AML-193 (cell line): ENCODE measurements around the gene PARL.

Experiments
- DNase-seq, 2 experiments: peaks; one replicate each; lab custom pipeline; 2025; lab: John Stamatoyannopoulos, UW

The PARL gene

DNA sequence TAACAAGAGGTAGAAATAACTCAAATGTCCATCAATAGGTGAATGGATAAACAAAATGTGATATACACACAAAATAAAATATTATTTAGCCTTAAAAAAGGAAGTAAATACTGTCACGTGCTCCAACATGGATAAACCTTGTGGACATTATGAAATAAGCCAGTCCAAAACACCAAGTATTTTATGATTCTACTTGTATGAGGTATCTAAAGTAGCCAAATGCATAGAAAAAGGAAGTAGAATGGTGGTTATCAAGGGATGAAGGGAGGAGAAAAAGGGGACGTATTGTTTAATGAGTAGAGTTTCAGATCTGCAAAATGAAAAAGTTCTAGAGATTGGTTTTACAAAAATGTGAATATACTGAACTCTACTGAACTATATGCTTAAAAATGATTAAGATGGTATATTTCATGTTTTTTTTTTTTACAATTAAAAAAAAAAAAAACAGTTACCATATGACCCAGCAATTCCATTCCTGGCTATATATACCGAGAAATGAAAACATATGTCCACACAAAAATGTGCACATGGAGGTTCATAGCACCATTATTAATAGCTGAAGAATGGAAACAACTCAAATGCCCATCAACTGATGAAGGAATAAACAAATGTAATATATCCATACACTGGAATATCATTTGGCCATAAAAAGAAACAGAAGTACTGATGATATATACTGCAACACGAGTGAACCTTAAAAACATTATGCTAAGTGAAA lies 30.2 kb downstream of the PARL start:
- no peak for DNase-seq

DNA sequence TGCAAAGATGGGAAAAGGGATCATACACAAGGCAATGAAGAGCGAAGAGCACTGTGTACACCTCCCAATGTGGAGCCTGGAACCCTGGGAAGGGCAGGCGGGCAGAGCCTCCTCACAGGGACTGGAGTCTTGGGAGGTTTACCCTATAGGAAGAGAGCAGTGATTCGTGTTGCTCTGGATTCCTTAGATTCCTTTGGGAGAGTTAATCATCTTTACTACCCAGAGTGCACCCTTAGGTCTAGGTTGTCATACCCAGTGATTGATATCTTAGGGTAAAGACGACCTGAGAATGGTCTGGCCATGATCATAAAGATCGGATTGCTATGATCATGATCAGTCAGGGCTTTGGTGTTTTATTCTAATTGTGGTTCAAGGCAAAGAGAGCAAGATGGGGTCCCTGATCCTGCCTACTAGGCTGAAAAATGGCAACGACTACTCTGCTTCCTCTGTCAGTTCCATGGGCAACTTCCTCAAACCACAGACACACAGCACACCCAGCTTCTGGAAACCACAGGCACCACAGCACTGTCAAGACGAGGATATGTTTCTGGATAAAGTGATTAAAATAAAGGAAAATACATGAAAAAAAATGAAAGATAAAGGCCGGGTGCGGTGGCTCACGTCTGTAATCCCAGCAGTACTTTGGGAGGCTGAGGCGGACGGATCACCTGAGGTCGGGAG lies 38.9 kb downstream of the PARL start:
- DNase-seq, result no peak

DNA sequence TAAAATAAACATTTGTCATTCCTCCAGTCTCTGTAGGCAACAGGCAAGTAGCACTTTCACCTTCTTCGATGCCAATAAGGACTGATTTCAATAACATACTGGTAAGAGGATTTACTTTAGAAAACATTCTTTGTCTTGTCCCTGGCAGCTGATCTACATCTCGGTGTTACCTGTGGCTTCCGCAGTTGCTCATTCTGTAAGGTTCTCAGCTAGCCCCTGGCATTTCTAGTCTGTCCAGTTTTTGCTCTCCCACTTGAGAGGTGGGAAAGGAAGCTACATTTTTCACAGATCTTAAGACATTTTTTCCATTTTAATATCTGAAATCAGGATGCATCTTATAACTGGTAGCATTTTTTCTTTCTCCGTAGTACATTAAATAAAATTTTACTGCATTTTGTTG lies 39.6 kb downstream of the PARL start:
- DNase-seq, result no peak

DNA sequence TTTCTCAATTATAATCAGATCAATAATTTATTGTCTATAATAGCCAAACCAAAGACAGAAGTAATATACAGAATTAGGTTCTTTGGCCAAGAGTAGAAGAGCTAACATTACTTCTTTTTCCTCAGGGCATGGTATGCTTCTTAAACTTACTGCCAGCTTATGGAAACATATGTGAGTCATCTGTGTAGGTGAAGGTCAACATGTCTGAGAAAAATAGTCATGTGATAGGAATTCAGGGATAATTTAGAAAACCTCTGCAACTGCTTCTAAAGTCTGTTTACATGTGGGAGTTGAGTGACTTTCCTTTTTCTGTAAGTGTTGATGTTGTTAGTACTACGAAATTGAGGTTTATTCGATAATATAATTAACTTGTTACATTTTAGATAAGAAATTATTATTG lies 40.1 kb downstream of the PARL start:
- DNase-seq, result no peak

DNA sequence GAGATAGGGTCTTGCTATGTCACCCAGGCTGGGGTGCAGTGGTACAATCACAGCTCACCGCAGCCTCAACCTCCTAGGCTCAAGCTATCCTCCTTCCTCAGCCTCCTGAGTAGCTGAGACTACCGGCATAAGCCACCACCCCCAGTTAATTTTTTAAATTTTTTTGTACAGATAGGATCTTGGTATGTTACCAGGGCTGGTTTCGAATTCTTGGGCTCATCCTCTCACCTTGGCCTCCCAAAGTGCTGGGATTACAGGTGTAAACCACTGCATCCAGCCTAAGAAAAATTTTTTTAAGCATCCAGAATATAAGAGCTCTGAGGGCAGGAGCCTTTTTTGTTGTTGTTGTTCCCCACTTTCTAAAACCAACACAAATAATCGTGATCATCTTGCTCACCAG lies 44.9 kb downstream of the PARL start:
- DNase-seq, result no peak

DNA sequence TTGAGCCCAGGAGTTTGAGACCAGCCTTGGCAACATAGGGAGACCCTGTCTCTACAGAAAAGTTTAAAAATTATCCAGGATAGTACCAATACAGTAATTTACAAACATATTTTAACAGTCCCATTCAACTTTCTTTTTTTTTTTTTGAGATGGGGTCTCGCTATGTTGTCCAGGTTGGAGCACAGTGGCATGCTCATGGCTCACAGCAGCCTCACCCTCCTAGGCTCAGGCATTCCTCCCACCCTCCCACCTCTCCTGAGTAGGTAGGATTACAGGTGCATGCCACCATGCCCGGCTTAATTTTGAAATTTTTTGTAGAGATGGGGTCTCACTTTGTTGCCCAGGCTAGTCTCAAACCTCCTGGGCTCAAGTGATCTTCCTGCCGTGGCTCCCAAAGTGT lies 46.8 kb downstream of the PARL start:
- no peak for DNase-seq

DNA sequence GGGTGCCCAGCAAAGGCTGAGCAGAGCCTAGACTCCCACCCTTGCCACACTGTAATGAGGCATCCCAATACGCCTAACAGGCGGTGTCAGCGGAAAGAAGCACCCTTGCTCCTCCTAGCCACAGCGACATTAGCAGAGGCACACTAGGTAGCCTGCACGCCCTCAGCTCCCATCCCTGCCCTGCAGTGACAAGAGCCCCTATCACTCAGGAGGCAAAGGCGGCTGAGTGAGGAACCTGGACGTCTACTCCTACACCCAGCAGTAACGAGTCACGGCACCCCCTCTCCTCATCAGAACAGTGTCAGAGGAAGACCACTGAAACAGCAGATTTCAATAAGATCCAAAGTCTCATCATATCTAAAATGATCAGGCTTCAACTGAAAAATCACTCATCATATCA lies 47.3 kb downstream of the PARL start:
- no peak for DNase-seq

DNA sequence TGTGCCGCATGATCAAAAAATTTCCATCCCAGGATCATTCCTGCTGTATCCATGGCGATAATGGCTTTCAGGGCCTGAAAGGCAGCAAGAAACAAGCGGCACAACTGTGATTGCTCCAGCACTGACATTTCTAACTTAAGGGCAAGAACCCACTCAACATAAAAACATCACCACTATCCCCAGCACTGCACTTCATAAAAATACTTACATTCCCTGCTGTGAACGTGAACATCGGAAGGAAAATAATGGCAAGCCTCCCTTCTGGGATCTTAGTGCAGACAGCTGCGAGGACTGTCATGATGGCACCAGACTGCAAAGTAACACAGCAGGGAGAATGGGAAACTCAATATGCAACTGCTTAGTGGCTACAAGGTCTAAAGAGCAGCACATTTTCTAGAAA lies 51.2 kb downstream of the PARL start:
- no peak for DNase-seq

DNA sequence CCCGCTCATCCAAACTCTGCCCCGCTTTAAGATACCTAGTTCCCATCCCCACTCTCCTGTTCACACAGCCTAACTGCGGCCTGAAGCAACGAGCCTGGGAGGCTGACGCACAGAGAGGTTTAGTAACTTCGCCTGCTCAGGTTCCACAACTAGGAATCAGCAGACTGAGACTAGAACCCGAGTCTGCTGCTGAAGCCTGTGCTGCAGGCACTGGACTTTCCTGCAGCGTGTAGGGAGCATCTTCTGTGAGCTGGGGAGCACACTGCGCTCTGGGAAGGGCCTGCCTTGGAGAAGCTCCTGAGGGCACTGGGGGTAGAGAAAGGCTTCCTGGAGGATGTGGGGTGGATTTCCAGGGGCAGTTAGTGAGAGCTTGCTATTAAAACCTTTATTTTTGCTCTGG lies 54.5 kb downstream of the PARL start:
- DNase-seq, result no peak

DNA sequence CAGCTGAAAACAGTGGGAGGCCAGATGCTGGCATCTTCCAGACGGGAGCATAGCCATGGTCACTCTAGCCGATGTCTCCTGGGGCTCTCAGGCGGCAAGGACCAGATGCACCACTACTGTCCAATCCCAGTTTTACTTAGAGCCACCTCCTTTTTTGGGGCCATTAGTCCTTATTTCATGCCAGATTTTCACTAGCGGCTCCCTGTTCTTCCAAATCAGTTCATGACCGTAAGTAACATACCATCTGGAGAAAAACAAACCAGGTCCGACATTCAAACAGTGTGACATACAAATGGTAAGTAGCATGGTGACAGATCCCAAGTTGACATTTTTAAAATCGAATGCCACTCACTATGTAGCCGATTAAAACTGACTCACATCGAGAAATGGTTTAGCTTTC lies 55.2 kb downstream of the PARL start:
- no peak for DNase-seq

DNA sequence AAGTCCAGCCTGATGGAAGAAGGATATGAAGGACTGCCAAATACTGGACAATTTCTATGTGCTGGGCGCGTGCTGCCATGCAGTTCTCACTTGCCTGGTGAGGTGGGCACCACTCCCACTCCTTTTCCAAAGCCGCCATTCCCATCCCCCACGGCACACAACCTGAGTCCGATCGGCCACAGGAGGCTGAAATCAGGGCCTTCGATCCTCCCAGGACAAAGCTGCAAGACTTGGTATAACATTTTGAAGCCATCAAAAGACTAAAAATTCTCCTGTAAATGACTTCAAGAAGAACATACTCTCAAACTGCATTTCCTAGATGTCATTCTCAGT lies 56.2 kb downstream of the PARL start:
- DNase-seq, result no peak

DNA sequence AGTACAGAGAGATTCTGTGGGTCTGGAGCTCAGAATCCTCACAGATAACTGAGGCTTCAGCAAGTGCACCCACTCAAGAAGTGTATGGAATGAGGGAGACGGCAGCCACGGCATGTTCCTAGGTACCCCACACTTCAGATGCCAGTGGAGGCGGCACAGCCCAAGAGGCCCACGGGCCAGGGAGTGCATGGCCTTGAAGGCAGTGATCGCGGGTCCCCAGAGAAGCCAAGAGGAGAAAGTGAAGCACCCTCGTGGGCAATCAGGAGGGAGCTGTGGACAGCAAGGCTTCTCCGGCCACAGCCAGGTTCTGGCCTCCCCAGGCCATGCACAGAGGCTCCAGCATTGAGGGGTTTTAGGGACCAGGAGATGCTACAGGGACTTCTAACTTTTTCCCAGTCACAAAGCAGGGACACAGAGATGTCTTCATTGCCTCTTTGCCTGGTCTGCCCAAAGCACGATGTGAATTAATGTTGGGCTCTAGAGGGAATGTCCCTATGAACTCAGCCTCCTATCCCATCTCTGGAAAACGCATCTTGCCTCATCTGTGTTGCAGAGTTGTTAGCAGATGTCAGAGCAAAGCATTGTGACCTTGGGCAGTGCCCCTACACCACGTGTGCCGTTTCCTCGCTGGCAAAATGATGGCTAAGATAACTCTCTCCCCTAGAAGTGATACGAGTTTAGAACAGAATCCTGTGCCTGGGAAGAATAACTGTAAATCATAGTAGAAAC lies 56.7 kb downstream of the PARL start:
- DNase-seq, result no peak

DNA sequence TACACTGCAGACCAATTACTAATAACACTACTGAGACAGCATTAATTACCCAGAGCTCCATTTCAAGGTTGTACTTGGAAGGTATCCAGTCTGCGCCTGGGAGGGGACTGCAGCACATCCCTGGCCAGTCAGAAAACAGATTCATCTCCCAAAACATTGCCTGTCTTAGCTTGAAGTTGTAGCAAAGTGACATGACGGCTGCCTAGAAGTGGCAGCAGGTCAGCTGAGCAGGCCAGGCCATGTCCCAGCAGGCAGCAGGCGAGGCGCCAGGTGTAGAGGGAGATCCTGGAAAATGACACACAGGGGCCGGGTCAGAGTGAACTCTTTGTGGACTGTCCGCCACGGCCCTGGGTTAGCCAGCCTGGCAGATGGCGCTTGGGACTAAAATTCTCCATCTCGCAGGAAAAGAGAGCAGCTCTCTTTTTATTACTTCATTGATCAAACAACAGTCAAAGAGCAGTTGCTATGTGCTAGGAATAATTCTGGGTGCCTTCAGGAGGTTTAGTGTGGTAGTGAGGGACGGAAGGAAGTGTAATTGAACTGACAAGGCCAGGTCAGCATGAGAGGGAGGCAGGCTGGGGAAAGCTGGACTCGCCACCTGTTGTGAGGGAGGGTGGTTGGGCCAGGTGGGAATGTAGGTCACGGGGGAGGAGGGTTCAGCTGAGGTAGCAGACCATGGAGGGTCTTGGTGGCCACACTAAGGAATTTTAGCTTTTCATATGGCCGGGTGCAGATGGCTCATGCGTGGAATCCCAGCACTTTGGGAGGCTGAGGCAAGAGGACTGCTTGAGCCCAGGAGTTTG lies 58.0 kb downstream of the PARL start:
- DNase-seq, result no peak

DNA sequence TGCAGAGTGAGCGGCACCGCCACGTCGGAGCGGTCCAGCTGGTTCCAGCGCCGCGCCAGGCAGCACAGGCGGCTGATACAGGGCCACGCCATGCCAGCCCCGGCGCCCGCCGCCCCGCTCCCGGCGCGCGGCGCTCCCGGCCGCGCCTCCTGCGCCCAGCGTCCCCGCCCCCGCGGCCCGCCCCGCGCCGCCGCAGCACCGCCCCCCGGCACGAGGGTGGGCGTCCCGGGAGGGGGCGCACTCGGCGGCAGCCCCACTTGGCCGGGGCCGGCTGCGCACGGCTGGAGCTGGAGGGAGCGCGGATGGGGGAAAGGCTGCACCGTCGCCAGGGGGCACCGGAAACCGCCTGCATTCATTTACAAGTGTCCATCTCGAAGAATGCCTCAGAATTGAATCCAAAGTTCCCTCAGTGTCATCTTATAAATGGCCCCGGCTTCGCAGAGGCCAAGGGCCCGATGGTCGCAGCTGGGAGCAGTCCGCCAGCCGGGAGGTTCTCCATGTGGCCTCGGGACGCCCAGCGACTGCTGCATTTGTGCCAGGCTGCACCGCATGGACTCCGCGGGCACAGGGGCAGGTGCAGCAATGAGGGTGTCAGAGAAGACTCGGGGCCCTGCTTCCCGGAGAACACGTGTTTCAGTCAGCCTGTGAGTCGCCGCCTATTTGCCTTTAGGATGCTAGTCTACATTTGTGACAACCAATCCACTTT lies 59.1 kb downstream of the PARL start, which contains the start of gene MAP6D1:
MAP6D1 (minus strand) TSS at position 122 of the 706 bp plus-strand sequence; CDS start at position 92, 30 bp downstream.
- peak; percentile 19 to 41 for DNase-seq

DNA sequence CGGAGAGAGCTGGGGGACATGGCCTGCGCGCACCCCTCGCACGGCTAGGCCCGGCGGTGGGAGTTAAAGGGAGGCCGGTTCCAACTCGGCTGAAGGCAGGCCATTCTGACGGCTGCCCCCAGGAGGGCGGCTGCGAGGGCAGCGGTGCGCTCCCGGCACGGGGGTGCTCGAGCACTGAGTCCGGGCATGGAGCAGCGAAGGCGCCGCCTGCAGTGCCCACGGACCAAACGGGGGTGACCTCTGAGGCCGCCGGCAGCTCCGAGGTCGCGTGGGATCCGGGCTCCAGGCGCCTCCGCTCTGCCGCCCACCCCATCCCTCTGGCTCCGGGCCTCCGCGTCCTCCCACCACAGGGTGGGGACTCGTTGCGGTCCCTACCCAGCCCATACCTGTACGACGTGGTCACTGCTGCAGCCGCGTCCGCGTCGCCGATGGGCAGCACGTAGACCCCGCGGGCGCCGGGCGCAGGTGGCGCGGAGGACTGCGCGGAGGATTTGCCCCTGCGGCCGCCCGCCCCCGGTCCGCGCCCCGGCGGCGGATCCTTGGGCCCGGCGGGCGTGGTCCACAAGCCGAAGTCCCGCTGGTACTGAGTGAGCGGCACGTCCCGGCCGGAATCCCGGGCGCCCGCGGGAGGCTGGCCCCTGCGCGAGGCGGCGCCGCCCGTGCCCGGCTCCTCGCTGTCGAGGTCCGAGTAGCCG lies 59.8 kb downstream of the PARL start:
- DNase-seq, result no peak

DNA sequence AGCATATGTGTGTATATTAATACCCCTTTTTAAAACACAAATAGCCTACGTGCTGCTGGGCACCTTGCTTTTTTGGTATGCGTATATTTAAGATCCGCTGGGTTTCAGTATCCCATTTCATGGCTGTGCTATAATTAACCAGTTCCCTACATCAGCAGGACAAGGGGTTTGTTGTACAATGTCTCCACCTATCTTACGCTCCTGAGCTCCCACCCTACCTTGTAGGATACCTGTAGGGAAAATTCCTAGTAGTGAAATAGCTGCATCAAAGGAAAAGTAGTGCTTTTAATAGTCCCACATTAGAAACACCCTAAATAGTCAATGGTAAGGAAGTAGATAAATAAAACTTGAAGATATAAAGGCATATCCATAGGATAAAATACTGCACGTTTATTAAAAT lies 60.7 kb downstream of the PARL start:
- no peak for DNase-seq

DNA sequence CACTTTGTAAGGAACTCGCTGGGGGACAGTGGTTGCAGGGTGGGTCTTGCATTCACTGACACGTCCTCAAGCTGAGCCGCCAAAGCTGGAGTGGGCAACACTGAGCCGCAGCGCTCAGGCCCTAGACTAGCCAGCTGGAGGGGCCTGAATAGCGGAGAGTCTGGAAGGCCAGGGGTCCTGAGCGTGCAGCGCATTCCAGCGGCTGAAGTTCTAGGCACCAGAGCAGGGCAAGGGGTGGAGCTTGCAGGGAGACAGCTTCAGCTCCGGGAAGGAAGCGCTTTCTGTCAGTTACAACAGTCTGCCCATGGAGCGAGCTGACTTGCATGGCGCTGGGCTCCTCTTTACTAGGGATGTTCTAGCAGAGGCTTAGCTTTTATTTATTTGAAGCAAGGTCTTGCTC lies 62.0 kb downstream of the PARL start:
- no peak for DNase-seq

DNA sequence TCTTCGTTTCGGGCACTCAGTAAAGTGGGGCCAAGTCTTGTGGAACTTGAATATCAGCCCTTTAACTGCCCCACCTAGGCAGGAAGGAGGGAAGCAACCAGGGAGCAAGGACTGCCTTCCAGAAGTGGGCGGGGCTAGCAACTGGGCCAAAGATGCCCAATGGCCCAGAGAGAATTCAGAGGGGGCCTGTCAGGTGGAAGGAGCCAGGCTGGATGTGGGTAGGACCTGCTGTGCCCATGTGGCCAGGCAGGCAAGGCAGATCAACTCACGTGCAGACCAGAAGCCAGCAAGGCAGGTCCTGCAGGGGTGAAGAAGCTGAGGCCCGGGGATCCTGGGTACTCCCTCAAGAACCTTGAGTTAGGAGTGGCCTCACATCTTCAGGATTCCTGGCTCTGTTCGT lies 64.8 kb downstream of the PARL start:
- DNase-seq, result no peak

DNA sequence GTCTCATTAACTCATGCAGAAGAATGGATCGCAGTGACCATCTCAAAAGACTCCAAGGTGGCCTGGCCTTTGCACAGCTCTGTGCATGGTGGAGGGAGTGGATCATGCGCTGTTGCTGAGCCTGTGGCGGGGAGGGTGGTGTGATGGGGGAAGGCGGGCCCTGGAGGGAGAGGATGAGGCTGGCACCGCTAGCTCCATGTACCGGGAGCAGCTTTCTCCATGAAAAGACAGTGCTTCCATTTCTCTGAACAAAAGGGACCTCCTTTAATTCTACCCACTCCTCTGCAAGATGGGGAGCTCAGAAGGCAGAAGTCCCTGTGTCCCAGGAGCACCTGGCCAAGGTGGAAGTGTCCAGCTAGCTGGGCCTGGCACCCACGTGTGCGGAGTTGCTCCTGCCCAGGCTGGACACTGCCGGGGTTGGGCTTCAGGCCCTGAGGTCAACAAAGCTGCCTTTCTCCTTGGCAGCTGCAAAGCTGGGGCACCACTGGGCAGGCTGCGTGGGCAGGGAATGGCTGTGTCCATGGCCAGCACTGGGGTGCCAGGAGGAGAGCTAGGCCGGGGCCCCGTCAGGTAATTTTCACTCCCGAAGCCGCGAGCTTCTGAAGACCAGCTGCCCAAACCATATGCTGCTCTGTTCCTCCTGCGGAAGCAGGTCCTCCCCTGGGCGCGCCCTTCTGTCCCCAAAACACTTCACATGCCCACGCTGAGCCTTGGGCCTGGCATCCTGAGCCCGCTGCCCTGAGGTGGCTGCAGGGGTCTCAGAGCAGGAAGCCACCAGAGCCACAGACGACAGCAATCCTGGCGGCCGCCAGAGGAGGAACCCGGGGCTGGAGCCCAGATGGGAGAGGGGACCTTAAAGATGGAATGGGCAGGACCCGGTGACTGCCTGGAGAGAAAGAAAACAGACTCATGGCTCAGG lies 65.7 kb downstream of the PARL start:
- DNase-seq, result no peak

DNA sequence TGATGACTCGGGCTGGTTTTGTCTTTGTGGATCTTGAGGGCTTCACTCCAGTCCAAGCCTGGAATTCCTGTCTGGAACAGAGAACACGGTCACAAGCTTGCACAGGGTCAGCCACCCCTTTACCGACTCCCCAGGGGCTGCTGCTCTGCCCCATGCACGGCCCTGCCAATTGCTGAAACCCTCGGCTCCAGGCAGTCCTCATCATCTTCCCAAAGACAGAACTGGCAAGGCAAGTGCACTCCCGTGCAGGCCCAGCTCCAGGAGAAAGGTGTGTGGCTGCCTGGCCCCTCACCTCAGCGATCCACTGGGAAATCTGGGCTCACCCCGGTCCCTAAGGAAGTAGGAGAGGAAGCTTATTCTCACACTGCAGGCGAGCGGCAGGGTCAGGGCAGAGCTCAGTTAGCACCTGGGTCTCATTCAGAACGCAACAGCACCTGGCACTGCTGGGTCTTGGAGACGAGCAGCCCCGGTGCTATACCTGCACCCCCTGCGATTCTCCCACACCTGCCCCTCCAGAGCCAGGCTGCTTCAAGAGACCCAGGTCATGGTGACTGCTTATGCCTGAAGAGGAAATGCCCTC lies 66.5 kb downstream of the PARL start:
- no peak for DNase-seq
